ENCODE measurements around the gene LRWD1. TPM values are rescaled to one million over a fixed set of nuclear protein-coding genes. Genes with fewer than 3 reads are reported as not detected.

LRWD1 gene
- total RNA-seq, 1 experiment from 2014 or later: 39.6 TPM

GRCh38 chr7:102416406-102416805 is 48.4 kb upstream of the LRWD1 start (continued):
- no peak for TF ChIP-seq E2F5 (CRISPR knock-in tag; IDR thresholded peaks at IDR 0.05)
- TF ChIP-seq CREM (CRISPR knock-in tag; IDR thresholded peaks at IDR 0.05): no peak
- no peak for TF ChIP-seq NFYB (CRISPR knock-in tag; conservative IDR thresholded peaks at IDR 0.05; ENCODE audit: low read depth)
- no peak for TF ChIP-seq FOXP1 (CRISPR knock-in tag; IDR thresholded peaks at IDR 0.05; ENCODE audit: borderline replicate concordance)
- no peak for TF ChIP-seq CTCF (IDR thresholded peaks at IDR 0.05)
- no peak for TF ChIP-seq ZMAT4 (CRISPR knock-in tag; IDR thresholded peaks at IDR 0.05)
- TF ChIP-seq MAX (CRISPR knock-in tag; IDR thresholded peaks at IDR 0.05): no peak
- no peak for TF ChIP-seq E2F1 (CRISPR knock-in tag; IDR thresholded peaks at IDR 0.05)
- TF ChIP-seq ZNF425 (CRISPR knock-in tag; conservative IDR thresholded peaks at IDR 0.05): no peak

GRCh38 chr7:102417105-102417504 is 47.7 kb upstream of the LRWD1 start:
- ChIA-PET CTCF (no interaction called here), POLR2A (no interaction called here)
- Mint-ChIP-seq H3K4me1 (no peaks in the 10 kb centered on the region), H3K9me3 (no peaks in the 10 kb centered on the region), H3K4me3 (no peak overlapping the region), H3K27me3 (ENCODE audit: low read depth) (no peaks in the 10 kb centered on the region), H3K27ac (no peak overlapping the region; the same call in 1 of the 2 replicates), H3K36me3 (peaks cover 38% of the 10 kb centered on the region)
- no peak for TF ChIP-seq ERG (CRISPR knock-in tag; IDR thresholded peaks at IDR 0.05)
- no peak for TF ChIP-seq ZNF263 (CRISPR knock-in tag; IDR thresholded peaks at IDR 0.05; ENCODE audit: low read depth)
- TF ChIP-seq ATF6 (CRISPR knock-in tag; IDR thresholded peaks at IDR 0.05): no peak
- TF ChIP-seq ATF3 (CRISPR knock-in tag; conservative IDR thresholded peaks at IDR 0.05): no peak
- TF ChIP-seq CREB1 (CRISPR knock-in tag; IDR thresholded peaks at IDR 0.05): no peak
- ATAC-seq: no peak
- DNase-seq (ENCODE audit: low spot score): no peak

Data from WTC11 (cell line).